C4-2B (cell line): Measurements from ENCODE around the gene OXSR1.

Experiments used
- H3K27ac ChIP-seq: fragments of 450-650 bp; 2 replicates; pipeline ENCODE4 v1.5.1; 2017
- CTCF ChIP-seq: fragments of 450-650 bp; conservative IDR thresholded peaks from 2 replicates; pipeline ENCODE4 v1.5.1; 2017; ENCODE audit warnings: mild to moderate bottlenecking
- ZFX ChIP-seq: fragments of 450-650 bp; IDR thresholded peaks from 2 replicates; pipeline ENCODE4 v1.6.1; 2017

OXSR1 gene

GRCh38 chr3:38164952-38165721, at the start of gene OXSR1:
OXSR1 (plus strand) TSS chr3:38165537; CDS start chr3:38165877, 340 bp downstream.
- TF ChIP-seq CTCF: no peak
- no peak for TF ChIP-seq ZFX
- H3K27ac ChIP-seq: peak within 1 kb of the TSS; percentile 89

- TF ChIP-seq CTCF (no peak), ZFX (no peak)
- no peak overlapping the region for H3K27ac ChIP-seq
These were observed 49.5 kb upstream of the OXSR1 start for GRCh38 chr3:38115645-38116427.

- TF ChIP-seq CTCF (no peak), ZFX (no peak)
These were observed 48.7 kb upstream of the OXSR1 start for GRCh38 chr3:38116471-38117162.

GRCh38 chr3:38117163-38117716, 48.1 kb upstream of the OXSR1 start:
- TF ChIP-seq ZFX (no peak), CTCF (no peak)
- no peak overlapping the region for H3K27ac ChIP-seq

More at GRCh38 chr3:38116471-38117162, 48.7 kb upstream of the OXSR1 start:
- no peak overlapping the region for H3K27ac ChIP-seq

GRCh38 chr3:38117748-38118420, 47.5 kb upstream of the OXSR1 start:
- no peak for TF ChIP-seq ZFX
- TF ChIP-seq CTCF: peak; percentile 65
- no peak overlapping the region for H3K27ac ChIP-seq

GRCh38 chr3:38118421-38119247, 46.7 kb upstream of the OXSR1 start:
- H3K27ac ChIP-seq: no peak overlapping the region
- TF ChIP-seq CTCF (no peak), ZFX (no peak)
